ENCODE measurements around the gene ACD.

Gene ACD

GRCh38 chr16:67661886-67662652, 2.0 kb upstream of the ACD start:
- no peak for DNase-seq (ENCODE audit: low read depth in 3 of 3)

GRCh38 chr16:67661101-67661761, 1.2 kb upstream of the ACD start:
- no peak for DNase-seq (ENCODE audit: low read depth in 3 of 3)

DNA sequence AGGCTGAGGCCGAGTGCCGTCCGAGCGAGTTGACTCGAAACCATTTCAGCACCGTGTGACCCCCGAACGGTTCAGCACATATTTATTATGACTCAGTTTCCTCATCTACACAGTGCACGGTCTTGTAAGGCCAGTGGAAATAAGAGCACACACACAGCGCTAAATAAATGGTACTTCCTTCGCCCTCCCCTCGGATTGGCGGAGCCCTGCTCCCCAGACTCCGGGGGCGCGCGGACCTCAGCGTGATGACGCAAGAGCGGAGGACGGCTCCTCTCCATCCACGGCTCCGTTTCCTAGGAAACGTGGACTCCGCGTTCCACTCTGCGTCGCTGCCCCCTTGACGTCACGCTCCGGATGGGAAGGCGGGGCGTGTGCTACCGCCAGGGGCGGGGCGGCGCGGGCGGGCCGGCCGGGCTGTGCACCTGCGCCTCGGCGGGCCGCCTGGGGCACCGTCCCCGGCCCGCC, 536 bp upstream of the ACD start, which contains the start of gene PARD6A:
Gene PARD6A, plus strand, starts transcription at position 397 of the 465 bp plus-strand sequence. CDS start 79 bp downstream, outside the sequence.
- peak; percentile 90 to 95 (median 90) for DNase-seq (ENCODE audit: low read depth in 3 of 3)

DNA sequence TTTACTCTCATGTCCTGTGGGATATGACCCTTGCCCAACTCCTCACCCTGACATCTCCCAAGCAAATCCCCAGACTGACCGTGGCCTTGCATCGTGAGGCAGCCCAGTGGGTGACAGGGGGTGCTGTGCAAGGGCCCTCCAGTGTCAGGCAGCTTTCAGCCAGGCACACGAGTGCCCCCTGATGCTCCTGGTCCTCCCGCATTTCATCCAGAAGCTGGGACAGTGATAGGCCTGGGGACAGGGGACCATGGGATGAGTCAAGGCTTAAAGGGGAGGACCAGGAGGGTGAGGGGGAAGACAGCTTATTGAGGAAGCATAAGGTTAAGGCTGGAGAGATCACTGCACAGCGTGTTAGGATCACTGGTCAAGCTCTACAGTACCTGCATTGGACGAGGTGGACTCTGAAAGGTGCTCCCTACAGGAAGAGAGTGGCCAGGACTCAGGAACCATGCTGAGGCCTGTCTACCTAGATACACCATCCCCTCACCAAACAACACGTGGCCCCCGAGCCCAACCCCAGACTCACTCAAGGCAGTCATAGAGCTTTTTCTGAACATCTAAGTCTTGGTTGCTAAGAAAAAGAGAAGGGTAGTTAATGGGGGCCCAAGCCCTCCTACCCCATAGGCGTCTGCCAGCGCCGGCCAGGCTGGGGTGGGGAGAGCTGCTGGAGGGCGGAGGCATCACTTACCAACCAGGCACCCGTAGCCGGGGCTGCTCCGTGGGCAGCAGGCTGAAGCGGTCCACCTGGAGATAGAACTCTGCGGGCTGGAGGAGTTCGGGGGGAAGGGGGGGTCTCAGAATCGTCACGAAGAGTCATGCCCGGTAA, 998 bp downstream of the ACD start:
- DNase-seq (ENCODE audit: low read depth in 3 of 3): no peak

DNA sequence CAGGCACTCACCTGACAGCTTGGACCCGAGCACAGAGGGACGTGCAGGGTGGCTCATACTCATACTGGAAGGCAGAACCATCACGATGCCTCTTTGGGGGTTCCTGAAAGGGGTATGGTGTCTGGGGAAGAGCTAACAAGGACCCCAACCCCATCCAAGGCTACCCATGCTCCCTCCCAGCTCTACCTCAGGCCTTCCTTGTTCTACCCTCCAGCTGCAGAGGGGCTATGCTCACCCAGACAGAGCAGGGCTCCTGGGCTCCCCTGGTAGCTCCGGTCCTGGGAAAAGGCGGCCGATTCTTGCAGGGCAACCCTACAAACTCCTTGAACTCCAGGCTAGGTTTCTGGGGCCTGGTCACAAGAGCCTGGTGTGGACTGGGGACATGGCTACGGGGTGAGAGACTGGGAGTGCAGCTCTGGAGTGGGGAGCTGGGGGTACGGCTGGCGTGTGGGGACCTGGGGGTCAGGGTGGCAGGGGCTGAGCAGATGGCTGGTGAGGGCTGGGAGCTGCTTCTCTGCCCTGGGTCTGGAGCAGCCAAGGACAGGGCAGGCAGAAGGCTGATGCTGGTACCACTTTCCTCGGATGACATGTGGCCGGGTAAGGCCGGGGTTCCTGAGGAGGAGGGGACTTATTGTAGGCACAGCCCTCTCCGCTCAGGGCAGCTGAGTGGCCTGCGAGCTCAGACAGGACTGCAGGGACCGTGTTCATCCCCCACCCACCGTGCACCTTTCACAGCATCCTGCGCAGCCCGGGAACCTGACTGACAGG, 2.1 kb downstream of the ACD start:
- DNase-seq (ENCODE audit: low read depth in 3 of 3): no peak

GRCh38 chr16:67657017-67657608, 2.9 kb downstream of the ACD start:
- no peak for DNase-seq (ENCODE audit: low read depth in 3 of 3)

DNA sequence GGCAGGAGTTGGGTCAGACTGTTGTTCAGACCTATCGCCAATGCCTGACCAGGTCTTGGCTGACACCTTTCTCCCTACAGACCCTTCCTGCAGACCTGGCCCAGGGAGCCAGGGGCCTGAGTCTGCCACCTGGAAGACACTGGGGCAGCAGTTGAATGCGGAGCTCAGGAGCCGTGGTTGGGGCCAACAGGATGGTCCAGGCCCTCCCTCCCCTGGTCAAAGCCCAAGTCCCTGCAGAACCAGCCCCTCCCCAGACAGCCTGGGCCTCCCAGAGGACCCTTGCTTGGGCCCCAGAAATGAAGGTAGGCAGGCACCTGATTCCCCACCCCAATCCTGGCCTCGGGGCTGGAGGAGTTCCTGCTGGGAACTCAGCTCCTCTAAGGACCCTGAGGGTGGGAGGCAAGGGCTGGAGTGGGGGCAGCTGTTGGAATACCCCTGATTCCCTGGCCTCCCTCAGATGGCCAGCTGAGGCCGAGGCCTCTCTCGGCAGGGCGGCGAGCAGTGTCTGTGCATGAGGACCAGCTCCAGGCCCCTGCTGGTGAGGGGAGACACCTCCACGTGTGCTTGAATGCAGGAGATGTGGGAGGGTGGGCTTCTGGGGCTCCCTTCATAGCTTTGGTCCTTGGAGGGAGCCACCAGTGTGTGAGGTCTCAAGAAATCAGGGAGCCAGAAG, 3.6 kb downstream of the ACD start:
- DNase-seq (ENCODE audit: low read depth in 3 of 3): no peak

DNA sequence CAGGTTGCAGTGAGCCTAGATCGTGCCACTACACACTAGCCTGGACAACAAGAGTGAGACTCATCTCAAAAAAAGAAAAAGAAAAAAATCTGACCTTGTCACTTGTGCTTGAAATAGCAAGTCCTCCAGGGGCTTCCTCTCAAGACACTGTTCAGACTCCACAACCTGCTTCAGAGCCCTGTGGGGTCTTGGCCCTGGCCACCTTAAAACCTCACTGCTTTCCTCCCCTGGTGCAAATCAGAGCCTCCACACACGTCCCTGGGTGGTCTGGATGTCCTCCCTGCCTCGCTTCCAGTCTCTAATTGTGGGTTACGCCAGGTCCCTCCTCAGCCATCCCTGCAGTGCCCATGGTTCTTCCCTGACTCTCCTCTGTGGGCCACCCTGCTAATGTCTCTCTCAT, 4.7 kb downstream of the ACD start:
- no peak for DNase-seq (ENCODE audit: low read depth in 3 of 3)

GRCh38 chr16:67654403-67654911, 5.6 kb downstream of the ACD start:
- no peak for DNase-seq (ENCODE audit: low read depth in 3 of 3)

DNA sequence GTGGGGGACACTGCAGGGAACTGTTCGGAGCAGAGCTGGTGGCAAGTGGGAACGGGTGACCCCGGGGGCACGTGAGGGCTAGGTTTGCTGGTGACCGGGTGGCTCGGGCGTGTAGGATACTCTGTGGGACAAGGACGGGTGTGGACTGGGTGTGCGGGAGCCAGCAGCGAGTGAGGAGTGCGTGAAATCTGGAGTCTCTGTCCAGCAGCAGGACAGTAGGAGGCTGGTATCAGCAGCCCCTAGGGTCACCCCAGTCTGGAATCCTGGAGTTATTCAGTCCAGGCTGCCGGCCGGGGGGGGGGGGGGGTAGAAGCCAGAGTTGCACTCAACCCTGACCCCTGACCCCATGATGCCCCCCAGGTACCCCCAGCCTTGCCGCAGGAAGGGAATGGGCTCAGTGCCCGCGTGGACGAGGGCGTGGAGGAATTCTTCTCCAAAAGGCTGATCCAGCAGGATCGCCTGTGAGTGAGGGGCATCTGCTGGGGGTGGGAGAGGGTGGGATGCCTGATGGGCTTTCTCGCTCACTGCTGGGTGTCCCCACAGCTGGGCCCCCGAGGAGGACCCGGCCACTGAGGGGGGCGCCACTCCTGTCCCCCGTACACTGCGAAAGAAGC, 6.2 kb downstream of the ACD start:
- DNase-seq (ENCODE audit: low read depth in 3 of 3): no peak

GRCh38 chr16:67653128-67653788, 6.8 kb downstream of the ACD start:
- no peak for DNase-seq (ENCODE audit: low read depth in 3 of 3)

- DNase-seq (ENCODE audit: low read depth in 3 of 3): no peak
Observed at GRCh38 chr16:67652578-67653127, 7.4 kb downstream of the ACD start.

GRCh38 chr16:67651847-67652246, 8.2 kb downstream of the ACD start:
- no peak for DNase-seq (ENCODE audit: low read depth in 3 of 3)

DNA sequence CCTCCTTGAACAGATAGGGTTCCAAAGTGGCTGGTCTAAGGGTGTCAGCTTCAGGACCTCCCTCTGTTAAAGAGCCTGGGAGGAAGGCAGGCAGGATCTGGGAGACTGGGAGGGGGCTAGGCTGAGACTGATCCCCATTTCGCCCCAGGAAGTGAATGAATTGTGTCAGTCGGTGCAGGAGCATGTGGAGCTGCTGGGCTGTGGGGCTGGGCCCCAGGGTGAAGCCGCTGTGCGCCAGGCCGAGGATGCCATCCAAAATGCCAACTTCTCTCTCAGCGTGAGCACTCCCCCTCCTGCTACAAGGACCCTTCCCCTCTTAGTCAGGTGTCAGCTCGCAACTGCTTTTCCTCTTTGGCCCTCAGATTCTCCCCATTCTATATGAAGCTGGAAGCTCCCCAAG, 9.0 kb downstream of the ACD start:
- DNase-seq (ENCODE audit: low read depth in 3 of 3): no peak

- no peak for DNase-seq (ENCODE audit: low read depth in 3 of 3)
Observed at GRCh38 chr16:67650023-67650422, 10.0 kb downstream of the ACD start.

DNA sequence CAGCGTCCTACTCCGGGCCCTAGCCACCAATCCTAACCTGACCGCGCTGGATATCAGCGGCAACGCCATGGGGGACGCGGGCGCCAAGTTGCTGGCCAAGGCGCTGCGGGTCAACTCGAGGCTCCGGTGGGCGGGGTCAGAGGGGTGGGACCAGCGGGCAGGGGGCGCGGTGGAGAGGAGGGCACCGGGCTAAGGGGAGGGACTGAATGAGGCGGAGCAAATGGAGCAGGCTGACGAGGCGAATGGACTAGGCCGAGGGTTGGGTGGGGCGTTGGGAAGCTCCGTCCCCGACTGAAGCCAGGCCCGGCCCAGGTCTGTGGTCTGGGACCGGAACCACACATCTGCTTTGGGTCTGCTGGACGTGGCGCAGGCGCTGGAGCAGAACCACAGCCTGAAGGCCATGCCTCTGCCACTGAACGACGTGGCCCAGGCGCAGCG, 10.5 kb downstream of the ACD start:
- no peak for DNase-seq (ENCODE audit: low read depth in 3 of 3)

- DNase-seq (ENCODE audit: low read depth in 3 of 3): no peak
Observed at GRCh38 chr16:67648764-67649407, 11.2 kb downstream of the ACD start.

DNA sequence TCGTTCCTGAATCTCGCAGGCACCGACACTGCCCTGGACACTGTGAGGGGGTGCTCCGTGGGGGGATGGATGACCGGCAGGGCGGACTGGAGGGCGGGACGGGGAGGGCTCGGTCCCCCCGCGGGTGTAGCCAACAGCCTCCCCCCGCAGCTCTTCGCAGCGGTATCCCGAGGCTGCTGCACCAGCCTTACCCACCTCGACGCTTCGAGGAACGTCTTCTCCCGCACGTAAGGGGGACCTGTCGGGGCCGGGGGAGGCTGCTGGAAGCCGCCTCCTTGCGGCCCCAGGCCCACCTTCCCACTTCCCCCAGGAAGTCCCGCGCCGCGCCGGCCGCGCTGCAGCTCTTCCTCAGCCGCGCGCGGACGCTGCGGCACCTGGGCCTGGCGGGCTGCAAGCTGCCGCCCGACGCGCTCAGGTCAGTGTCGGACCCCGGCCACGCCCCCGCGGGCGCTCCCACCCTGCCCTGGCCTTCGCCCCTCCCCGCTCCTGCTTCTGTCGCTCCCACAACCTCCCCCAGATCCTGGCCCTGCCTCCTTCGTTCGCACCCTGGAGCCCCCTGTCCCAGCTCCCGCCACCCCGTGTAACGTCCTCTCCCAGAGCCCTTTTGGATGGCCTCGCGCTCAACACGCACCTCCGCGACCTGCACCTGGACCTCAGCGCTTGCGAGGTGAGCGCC, 11.8 kb downstream of the ACD start:
- DNase-seq (ENCODE audit: low read depth in 3 of 3): no peak

Data from stimulated activated CD4-positive, alpha-beta T cell treated with anti-CD3 and anti-CD28 coated beads, TNF-alpha, amount 100 ng/mL, for 24 hours (primary cell).